Immature natural killer cell (primary cell): ENCODE results near the gene GPR158. TPM values are rescaled to one million over a fixed set of nuclear protein-coding genes. Genes with fewer than 3 reads are reported as not detected.

Experiments used
- DNase-seq, 3 donors: peaks; one replicate each; pipeline ENCODE4 v3.0.0; 2022; ENCODE audit warnings: mixed read lengths in 1 of 3
- H3K27ac Mint-ChIP-seq, 6 donors: one replicate each; pipeline ENCODE4 v1.8.0; 2020; ENCODE audit warnings: mixed read lengths in 6 of 6, mild to moderate bottlenecking in 5 of 6, inconsistent platforms in 4 of 6, moderate library complexity in 3 of 6
- H3K27me3 Mint-ChIP-seq, 3 donors: one replicate each; pipeline ENCODE4 v1.8.0; 2020 to 2021; ENCODE audit warnings: low read depth in 3 of 3, mild to moderate bottlenecking in 3 of 3, mixed read lengths in 3 of 3, moderate library complexity in 3 of 3, inconsistent platforms in 1 of 3
- H3K36me3 Mint-ChIP-seq, 3 donors: one replicate each; pipeline ENCODE4 v1.8.0; 2020; ENCODE audit warnings: mixed read lengths in 3 of 3, inconsistent platforms in 2 of 3, mild to moderate bottlenecking in 2 of 3
- H3K4me1 Mint-ChIP-seq, 2 donors: one replicate each; pipeline ENCODE4 v1.8.0; 2020; ENCODE audit warnings: inconsistent platforms in 2 of 2, mild to moderate bottlenecking in 2 of 2, mixed read lengths in 2 of 2, moderate library complexity in 1 of 2
- H3K4me3 Mint-ChIP-seq, 5 donors: one replicate each; pipeline ENCODE4 v1.8.0; 2020; ENCODE audit warnings: mild to moderate bottlenecking in 5 of 5, mixed read lengths in 5 of 5, inconsistent platforms in 3 of 5, moderate library complexity in 3 of 5
- H3K9me3 Mint-ChIP-seq, 6 donors: one replicate each; pipeline ENCODE4 v1.8.0; 2020; ENCODE audit warnings: mild to moderate bottlenecking in 6 of 6, mixed read lengths in 6 of 6, inconsistent platforms in 4 of 6, moderate library complexity in 3 of 6
- polyA plus RNA-seq, 3 donors: library from polyadenylated mRNA; unstranded; fragments of 300-500 nt; fragmentation: Illumina TruSeq; gene quantifications; one replicate each; pipeline ENCODE4 v1.2.3, GENCODE V29; 2021

Gene GPR158
- polyA plus RNA-seq, 3 donors from 2014 or later = not detected

- H3K36me3 Mint-ChIP-seq = no peaks in the 10 kb centered on the region
- no peaks in the 10 kb centered on the region for H3K4me1 Mint-ChIP-seq
- H3K9me3 Mint-ChIP-seq = peaks cover 0 to 6% (median 0%) of the 10 kb centered on the region in 6 donors
- DNase-seq = no peak
- no peaks in the 10 kb centered on the region for H3K27me3 Mint-ChIP-seq
- H3K4me3 Mint-ChIP-seq = no peak overlapping the region
- no peak overlapping the region for H3K27ac Mint-ChIP-seq
Measured at GRCh38 chr10:25639646-25640045, 464.8 kb downstream of the GPR158 start.

- DNase-seq = no peak
- H3K9me3 Mint-ChIP-seq = peaks cover 0 to 6% (median 0%) of the 10 kb centered on the region in 6 donors
- H3K27me3 Mint-ChIP-seq = peaks cover 0 to 2% (median 0%) of the 10 kb centered on the region in 3 donors
- no peak overlapping the region for H3K27ac Mint-ChIP-seq
- H3K36me3 Mint-ChIP-seq = no peaks in the 10 kb centered on the region
- H3K4me1 Mint-ChIP-seq = no peaks in the 10 kb centered on the region
- no peak overlapping the region for H3K4me3 Mint-ChIP-seq
Measured at GRCh38 chr10:25641595-25641994, 466.8 kb downstream of the GPR158 start.

DNA sequence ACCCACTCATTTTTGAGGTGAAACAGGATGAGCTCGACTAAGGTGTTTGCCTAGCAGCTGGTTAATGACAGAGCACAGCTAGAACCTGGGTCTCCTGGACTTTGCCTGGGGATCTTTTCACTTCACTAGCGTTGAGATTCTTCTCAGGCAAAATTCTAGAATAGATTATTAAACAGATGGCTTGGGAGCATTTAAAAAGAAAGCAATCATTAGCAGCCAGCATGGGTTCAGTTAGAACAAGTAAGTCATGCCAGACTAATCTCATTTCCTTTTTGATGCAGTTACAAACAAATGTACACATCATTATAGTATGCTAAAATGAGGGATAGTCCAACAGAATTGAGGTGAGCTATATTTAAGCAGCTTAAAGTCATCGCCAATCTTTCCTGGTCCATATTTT is 467.9 kb downstream of the GPR158 start:
- Mint-ChIP-seq H3K4me1 (no peaks in the 10 kb centered on the region), H3K4me3 (no peak overlapping the region), H3K36me3 (no peaks in the 10 kb centered on the region), H3K27me3 (peaks cover 0 to 2% (median 0%) of the 10 kb centered on the region in 3 donors), H3K9me3 (peaks cover 0 to 5% (median 0%) of the 10 kb centered on the region in 6 donors), H3K27ac (no peak overlapping the region)
- no peak for DNase-seq

DNA sequence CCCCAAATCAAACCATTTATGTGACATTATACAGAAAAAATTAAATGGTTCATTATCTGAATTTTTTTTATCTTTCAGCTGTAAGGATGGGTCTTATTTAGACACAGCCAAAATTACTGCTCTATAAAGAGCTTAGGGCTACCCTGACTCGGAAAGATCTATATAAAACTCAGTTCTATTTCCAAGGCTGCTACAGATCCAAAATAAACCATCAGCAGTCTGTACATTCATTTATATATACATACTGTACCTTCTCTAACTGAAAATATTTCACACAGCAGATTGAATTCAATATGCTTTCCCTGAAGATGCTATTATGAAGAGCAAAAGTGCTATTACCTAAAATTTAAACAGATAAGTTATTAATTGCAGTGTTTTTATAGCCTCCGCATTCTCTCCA is 471.6 kb downstream of the GPR158 start:
- Mint-ChIP-seq H3K9me3 (peaks cover 0 to 9% (median 0%) of the 10 kb centered on the region in 6 donors), H3K27me3 (peaks cover 2 to 4% (median 2%) of the 10 kb centered on the region in 3 donors), H3K4me1 (no peaks in the 10 kb centered on the region), H3K27ac (no peak overlapping the region), H3K36me3 (no peaks in the 10 kb centered on the region), H3K4me3 (no peak overlapping the region)
- DNase-seq = no peak

DNA sequence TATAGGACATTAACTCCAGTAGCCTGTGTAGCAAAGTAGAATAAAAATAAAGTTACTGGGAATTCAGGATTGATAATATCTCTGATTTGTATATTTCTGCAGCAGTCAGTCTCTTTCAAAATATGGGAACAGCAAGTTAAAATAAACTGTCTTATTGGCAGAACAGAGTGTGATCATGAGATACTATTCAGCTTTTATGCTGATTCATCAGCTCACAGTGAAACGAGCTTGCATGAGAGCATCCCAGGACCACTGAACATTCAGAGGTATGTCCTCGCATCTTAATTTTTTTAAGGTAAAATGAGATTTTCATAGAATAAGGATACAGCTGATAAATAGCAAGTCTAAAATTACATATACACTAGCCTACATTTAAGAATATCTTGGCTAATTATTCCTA is 476.7 kb downstream of the GPR158 start:
- no peak for DNase-seq
- no peaks in the 10 kb centered on the region for H3K36me3 Mint-ChIP-seq
- peaks cover 0 to 4% (median 2%) of the 10 kb centered on the region in 3 donors for H3K27me3 Mint-ChIP-seq
- no peak overlapping the region for H3K27ac Mint-ChIP-seq
- peaks cover 0 to 10% (median 2%) of the 10 kb centered on the region in 6 donors for H3K9me3 Mint-ChIP-seq
- H3K4me3 Mint-ChIP-seq = no peak overlapping the region
- H3K4me1 Mint-ChIP-seq = no peaks in the 10 kb centered on the region

Other genes starting within 250 kb of the GPR158 start
- 1 to 10 TPM in 1 of 3 donors, under 1 TPM in 1, not detected in 1; 0.40 to 1.3 TPM for gene PRTFDC1, start 222.4 kb upstream of the GPR158 start, polyA plus RNA-seq
- 1 to 10 TPM in 1 of 3 donors, under 1 TPM in 1, not detected in 1; 0.12 to 1.4 TPM for gene ENKUR, start 158.8 kb upstream of the GPR158 start, polyA plus RNA-seq
- gene THNSL1, start 158.4 kb upstream of the GPR158 start, polyA plus RNA-seq = 1 to 10 TPM in 2 of 3 donors, under 1 TPM in 1; 0.90 to 2.0 (median 1.9) TPM